HCT116 (cell line): ENCODE data around the gene PPP1R3C.

ENCODE experiments used
- CTCF ChIP-seq, 3 experiments: fragments of 200-600 bp in 1 of 3; sonication (generic) in 1 of 3; IDR thresholded peaks in 2 of 3; conservative IDR thresholded peaks in 1 of 3; 2 replicates each; pipeline ENCODE4 v1.5.1; 2012 to 2017; ENCODE audit warnings: low read depth in 2 of 3, low read length in 2 of 3, antibody characterized with exemption in 1 of 3, borderline replicate concordance in 1 of 3, control low read depth in 1 of 3, mild to moderate bottlenecking in 1 of 3, mixed read lengths in 1 of 3, mixed run types in 1 of 3, moderate library complexity in 1 of 3; ENCODE audit not compliant: insufficient read depth in 1 of 3
- EZH2 ChIP-seq: fragments of 200-600 bp; sonication (generic); IDR thresholded peaks from 2 replicates; pipeline ENCODE4 v1.6.1; 2017; ENCODE audit warnings: antibody characterized with exemption, mixed run types
- POLR2A ChIP-seq: IDR thresholded peaks from 2 replicates; pipeline ENCODE4 v1.7.0; 2011; ENCODE audit warnings: borderline replicate concordance; ENCODE audit not compliant: insufficient read depth, insufficient read length; ENCODE audit errors: extremely low read depth

DNA sequence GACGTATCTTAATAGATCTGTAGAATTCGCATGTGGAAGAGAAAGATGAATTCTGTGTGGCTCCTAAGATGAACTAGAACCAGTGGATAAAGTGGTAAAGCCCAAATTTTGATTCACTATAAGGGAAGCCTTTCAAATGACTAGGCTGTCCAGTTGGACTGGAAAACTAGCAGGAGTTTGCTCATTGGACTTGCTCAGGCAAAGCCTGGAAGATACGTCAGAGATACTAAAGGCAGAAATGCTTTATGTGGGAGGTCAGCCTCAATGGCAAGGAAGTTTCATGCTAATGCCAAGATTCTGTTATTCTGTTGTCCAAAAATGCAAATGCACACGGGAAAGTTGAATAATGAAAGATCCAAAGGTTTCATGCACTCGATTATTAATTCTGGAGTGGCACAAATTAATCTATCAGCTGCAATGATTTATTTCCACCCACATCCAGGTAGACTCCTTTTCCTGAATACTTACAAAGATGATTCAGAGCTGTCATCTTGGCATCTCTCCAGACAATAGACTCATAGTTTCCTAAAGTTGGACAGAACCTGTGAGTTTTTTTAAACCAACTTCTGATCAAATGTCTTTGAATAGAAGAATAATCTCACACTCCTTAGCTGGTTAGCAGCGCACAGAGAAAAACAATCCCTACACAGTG lies 20.5 kb upstream of the PPP1R3C start:
- TF ChIP-seq CTCF (IDR thresholded peaks at IDR 0.05 in 2 of 3, conservative IDR thresholded peaks at IDR 0.05 in 1 of 3; ENCODE audit: borderline replicate concordance in 1 of 3, insufficient read depth in 1 of 3, low read depth in 2 of 3, low read length in 2 of 3) (no peak), POLR2A (no peak), EZH2 (no peak)
